HG03280 (cell line): ENCODE measurements around the gene BUD23.
A peak's percentile ranks its signal among the peaks of the same experiment; 100 is the strongest.
"Not testable (repeated sequence)": the region's sequence is repeated elsewhere in the genome, so short reads cannot be mapped to it uniquely, and the experiment has no call there.

ENCODE experiments used
- ATAC-seq: cut with Tn5 transposase; IDR thresholded peaks from one replicate; pipeline ENCODE4 v1.9.1; 2021; ENCODE audit warnings: mild to moderate bottlenecking, moderate library complexity; ENCODE audit not compliant: unreplicated experiment

Gene BUD23

GRCh38 chr7:73718438-73718881 is 35.1 kb downstream of the BUD23 start:
- ATAC-seq, result no peak

DNA sequence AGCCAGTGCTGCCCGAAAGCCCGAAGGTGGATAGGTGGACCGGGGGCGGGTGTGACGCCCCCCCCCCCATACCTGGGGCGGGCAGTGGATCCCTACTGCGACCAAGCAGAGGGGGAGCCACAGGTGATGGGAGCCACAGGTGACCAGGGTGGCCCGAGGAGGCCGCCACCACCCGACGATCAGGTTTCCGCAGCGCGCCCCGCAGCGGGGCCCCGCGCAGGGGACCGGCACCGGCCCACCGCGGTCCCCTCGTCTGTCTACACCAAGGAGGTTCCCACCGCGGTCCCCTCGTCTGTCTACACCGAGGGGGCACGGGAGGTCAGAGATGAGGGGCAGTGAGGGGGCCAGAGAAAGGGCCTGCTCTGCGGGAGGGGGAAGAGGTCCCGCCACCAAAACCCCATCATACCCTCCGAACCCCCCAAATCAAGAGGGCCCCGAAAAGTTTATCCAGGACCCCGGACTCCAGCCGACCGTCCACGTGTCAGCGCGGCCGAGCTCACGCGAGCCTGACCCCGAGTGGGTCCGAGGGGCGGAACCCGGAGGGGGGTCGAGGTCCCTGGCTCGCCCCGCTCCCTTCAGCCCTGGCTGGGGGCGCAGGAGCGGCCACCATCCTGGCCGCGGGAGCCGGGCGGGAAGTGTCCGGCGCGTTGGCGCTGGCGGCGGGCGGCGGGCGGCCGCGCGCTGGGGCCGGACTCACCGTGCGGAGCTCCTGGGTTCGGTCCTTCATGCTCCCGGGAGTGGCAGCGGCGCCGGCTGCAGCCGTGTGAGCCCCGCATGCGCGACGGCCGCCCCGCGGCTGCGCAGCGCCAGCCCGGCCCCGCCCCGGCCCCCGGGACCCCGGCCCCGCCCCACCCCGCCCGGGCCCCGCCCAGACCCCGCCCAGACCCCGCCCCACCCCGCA is 35.8 kb downstream of the BUD23 start, which contains the start of gene STX1A:
Gene STX1A (minus strand): TSS at position 765 of the 901 bp plus-strand sequence. CDS start 38 bp downstream, at position 727.
- peak; percentile 78 for ATAC-seq

DNA sequence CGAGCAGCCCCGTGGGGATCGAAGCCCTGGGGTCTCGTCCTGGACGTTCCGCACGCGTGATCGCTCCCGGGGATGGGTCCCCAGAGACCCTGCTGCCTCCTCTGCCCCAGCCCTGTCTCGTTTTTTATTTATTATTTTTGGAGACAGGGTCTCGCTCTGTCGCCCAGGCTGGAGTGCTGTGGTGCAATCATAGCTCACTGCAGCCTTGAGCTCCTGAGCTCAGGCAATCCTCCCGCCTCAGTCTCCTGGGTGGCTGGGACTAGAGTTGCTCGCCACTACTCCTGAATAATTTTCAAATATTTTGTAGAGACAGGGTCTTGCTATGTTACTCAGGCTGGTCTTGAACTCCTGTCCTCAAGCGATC is 36.4 kb downstream of the BUD23 start:
- no peak for ATAC-seq

GRCh38 chr7:73720443-73720842 is 37.0 kb downstream of the BUD23 start:
- ATAC-seq, result not testable (repeated sequence)

GRCh38 chr7:73721377-73721817 is 38.0 kb downstream of the BUD23 start:
- no peak for ATAC-seq

GRCh38 chr7:73722182-73722581 is 38.8 kb downstream of the BUD23 start:
- ATAC-seq, result not testable (repeated sequence)

- no peak for ATAC-seq
These were observed 39.4 kb downstream of the BUD23 start for GRCh38 chr7:73722785-73723184.

- no peak for ATAC-seq
These were observed 40.4 kb downstream of the BUD23 start for GRCh38 chr7:73723813-73724212.

DNA sequence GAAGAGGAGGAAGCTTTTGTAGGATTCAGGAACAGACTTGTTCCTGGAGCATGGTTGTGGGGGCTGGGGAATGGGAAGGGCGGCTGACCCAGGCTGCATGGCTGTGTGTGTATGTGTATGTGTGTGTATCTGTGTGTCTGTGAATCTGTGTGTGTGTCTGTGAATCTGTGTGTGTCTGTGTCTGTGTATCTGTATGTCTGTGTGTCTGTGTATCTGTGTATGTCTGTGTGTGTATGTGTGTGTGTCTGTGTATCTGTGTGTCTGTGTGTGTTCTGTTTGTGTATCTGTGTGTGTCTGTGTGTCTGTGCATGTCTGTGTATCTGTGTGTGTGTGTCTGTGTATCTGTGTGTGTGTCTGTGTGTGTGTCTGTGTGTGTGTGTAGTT is 42.7 kb downstream of the BUD23 start:
- no peak for ATAC-seq

DNA sequence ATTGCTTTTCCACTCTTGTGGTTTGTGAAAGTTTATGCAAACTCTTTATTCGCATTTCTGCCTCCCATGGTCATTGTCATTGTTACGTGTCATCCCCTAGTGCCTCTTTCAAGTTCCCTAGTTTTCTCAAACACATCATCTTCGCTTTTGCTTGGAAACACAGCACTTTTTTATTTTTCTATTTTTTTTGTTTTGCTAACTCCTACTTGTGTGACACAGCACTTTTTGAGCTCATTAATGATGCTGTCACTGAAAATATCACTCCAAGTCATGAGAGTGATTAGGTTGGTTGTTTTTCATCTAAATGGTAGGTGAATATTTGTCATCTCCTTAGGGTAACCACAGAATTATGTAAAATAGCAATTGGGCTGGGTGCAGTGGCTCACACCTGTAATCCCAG is 44.6 kb downstream of the BUD23 start:
- ATAC-seq, result no peak

DNA sequence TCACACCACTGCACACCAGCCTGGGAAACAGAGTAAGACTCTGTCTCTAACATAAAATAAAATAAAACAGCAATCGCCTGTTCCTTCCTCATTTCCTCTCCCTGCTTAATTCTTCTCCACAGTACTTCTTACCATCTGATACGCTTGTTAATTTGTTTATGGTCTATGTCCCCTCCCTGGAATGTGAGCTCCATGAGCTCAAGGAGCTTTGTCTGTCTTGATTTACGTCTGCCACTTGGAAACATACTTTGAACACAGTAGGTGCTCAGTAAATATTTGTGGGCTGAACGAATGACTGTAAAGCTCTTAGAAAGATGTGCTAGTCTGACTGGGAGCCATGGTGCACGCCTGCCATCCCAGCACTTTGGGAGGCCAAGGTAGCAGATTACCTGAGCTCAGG is 45.2 kb downstream of the BUD23 start:
- no peak for ATAC-seq

GRCh38 chr7:73730485-73730884 is 47.1 kb downstream of the BUD23 start:
- ATAC-seq, result no peak

DNA sequence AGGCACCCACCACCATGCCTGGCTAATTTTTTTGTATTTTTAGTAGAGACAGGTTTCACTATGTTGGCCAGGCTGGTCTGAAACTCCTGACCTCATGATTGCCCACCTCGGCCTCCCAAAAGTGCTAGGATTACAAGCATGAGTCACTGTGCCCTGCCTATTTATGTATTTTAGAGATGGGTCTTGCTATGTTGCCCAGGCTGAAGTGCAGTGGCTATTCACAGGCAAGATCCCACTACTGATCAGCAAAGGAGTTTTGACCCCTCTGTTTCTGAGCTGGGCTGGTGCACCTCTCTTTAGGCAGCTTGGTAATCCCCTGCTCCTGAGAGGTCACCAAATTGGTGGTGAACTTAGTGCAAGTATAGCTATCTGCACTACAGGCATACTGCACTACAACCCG is 49.0 kb downstream of the BUD23 start:
- ATAC-seq, result no peak

DNA sequence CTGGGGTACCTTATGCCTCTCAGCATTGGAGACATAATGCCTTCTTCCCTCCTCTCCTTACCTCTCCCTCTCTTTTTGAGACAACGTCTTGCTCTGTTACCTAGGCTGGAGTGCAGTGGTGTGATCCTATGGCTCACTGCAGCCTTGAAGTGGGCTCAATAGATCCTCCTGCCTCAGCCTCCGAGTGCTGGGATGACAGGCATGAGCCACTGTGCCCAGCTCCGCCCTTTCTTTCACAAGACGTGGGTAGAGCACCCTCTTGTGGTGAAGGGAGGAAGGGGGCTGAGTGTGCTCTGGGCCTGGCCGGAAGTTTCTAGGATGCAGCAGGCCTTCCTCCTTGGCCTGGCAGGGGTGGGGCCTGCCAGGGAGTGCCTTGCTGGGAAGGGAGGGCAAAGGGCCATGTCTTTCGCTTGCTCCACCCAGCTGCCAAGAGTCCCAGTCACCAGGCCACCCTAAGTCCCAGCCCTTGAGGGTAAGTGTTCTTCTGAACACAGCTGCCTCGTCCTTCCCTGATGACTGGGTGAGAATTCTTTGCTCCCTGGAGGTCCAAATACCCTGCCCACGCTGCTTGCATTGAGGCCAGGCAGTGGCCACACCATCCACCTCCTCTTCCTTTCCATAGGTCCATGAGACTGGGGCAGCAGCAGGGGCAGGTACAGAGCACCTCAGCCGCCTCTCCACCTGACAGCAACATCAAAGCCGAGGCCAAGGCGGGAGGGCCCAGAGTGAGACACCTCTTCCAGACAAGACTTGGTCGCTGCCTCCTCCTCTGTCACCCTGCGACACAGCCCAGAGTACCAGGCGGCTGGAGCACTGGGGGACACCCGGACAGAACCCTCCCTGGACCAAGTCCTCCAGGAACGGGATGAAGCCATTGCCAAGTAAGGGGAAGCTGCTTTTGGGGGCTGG is 51.5 kb downstream of the BUD23 start:
- peak; percentile 46 for ATAC-seq

- no peak for ATAC-seq
These were observed 52.1 kb downstream of the BUD23 start for GRCh38 chr7:73735528-73735905.

DNA sequence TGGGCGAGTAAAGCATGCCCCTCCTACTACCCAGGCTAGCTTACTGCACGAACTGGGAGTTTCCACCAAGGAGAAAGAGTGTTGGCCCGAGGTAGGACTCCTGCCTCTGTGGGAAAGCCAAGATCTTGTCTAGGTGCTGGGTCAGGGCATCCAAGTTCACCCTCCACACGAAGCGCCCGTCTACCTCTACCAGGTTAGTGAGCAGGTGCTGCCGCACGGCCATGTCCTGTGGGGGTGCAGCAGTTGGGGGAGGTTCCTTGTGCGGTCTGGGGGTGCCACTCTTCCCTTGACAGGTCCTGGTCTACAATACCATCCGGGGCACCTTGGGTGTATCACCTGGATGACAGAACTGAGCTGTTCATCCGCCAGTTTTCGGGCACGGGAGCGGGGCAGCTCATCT is 53.5 kb downstream of the BUD23 start:
- no peak for ATAC-seq

DNA sequence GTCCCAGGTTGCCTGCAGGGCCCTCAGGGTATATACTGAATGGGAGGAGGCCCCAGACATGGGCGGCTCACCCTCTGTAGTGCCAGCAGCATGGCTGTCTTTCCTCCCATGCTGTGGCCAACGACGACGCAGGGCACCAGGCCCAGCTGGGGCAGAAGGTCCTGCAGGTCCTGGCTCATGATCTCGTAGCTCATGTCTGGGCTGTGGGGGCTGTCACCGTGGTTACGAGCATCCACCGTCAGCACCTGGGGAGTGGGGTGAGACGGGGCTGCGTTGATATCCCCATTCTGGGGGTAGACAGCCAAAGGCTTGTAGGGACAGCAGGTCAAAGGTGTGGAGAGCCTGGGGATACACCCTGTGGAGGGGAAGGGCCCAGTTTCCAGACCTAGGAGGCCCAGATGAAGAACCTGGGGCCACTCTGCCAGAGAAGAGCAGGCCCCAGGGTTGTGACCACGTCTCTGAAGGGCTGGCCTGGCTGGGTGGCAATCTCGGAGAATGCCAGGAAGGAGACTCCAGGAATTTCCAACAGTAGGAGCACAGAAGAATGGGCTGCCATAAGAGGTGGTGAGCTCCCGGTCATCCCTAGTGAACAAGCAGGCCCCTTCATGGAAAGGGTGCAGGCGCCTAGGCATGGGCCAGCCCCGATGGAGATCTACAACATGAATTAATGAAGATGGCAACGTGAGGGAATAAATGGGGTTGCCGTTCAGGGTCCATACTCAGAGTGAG is 54.3 kb downstream of the BUD23 start:
- ATAC-seq, result no peak

DNA sequence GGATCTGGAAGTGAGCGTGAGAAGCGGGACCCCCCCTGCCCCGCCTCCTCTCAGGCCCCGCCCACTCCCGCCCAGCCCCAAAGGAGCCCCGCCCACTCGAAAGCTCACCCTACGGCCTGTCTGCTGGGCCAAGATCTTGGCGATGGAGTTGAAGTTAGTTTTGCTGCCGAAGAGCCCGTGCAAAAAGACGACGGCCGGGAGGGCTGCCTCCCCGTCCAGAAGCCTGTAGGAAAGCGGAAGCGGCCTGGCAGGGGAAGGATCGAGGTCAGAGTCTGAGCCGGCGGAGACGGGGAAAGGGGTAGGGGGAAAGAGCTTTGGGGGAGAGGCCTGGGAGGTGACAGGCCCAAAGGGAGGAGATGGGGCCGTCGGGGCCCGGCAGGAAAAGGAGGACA is 54.8 kb downstream of the BUD23 start:
- no peak for ATAC-seq

DNA sequence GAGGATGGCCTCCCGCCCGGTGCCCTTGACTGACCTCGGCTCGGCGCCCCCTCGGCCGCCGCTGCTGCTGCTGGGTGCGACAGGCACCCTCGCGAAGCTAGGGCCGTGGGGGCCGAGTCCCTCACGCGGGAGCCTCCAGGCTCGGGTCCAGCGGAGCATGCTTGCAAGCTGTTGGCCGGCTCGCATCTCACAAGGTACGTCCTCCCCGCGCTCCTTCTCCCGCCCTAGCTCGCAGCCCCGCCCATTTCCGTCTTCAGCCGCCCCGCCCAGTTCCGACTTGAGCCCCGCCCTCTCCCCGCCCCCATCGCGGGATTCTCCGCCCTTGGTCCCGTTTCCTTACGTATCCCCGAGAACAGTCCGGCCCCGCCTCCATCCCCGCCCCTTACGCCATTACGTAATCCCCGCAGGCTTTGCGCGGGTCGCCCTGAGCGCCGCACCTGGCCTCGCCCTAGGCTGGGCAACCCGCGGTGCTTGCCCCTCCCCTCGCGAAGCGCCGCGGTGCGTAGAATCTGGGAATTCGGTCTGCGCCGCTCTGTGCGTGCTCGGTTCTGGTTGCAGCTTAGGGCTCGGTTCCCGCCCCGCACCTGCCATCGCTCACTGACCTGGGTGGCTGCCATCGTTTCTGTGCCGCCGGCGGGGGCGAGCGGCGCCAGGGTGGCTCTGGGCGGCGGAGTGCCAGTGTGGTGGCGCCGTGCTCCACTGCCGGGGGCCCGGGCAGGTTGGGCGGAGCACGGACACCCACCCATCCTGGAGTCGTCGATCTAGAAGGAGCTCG is 55.4 kb downstream of the BUD23 start, which contains the start of gene ABHD11:
Gene ABHD11 (minus strand): TSS at position 191 of the 775 bp plus-strand sequence. CDS start 32 bp downstream, at position 159.
- peak; percentile 85 for ATAC-seq

DNA sequence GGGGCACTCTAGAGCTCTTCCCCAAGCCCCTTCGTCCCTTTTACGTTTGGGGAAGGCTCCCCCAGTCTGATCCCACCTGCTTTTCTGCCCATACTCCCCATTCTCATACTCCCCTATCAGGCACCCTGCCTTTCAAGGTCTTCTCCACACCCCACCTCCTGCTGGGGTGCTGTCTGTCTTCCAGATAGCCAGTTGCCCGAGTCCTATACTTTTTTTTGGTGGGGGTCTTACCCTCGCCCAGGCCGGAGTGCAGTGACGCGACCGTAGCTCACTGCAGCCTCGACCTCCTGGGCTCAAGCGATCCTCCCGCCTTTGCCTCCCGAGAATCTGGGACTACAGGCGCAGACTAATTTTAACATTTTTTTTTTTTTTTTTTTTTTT is 56.0 kb downstream of the BUD23 start:
- no peak for ATAC-seq
